Hindlimb muscle (tissue), 1 donor: Measurements from ENCODE around the gene GUCA2A. TPM values are rescaled to one million over a fixed set of nuclear protein-coding genes. Genes with fewer than 3 reads are reported as not detected.

ENCODE experiments used
- DNase-seq: peaks from one replicate; pipeline ENCODE4 v3.0.0-alpha.2; 2013
- polyA plus RNA-seq: library from polyadenylated mRNA; unstranded; fragments of 120-200 nt; gene quantifications from one replicate; pipeline ENCODE4 v1.2.1, GENCODE V29; 2013; ENCODE audit not compliant: insufficient read length

GUCA2A gene
- polyA plus RNA-seq, 1 donor: not detected

GRCh38 chr1:42130061-42130660, 34.4 kb downstream of the GUCA2A start:
- DNase-seq: no peak

GRCh38 chr1:42128964-42129363, 35.6 kb downstream of the GUCA2A start:
- no peak for DNase-seq

- DNase-seq: no peak
These were observed 36.0 kb downstream of the GUCA2A start for GRCh38 chr1:42128499-42128898.

GRCh38 chr1:42127767-42128166, 36.8 kb downstream of the GUCA2A start:
- DNase-seq: no peak

- DNase-seq: no peak
These were observed 39.0 kb downstream of the GUCA2A start for GRCh38 chr1:42125552-42125951.

- no peak for DNase-seq
These were observed 42.1 kb downstream of the GUCA2A start for GRCh38 chr1:42122408-42122807.

GRCh38 chr1:42118125-42118524, 46.4 kb downstream of the GUCA2A start:
- no peak for DNase-seq

GRCh38 chr1:42117214-42117613, 47.3 kb downstream of the GUCA2A start:
- DNase-seq: no peak

GRCh38 chr1:42114229-42114628, 50.3 kb downstream of the GUCA2A start:
- DNase-seq: no peak

Other genes with a start within 250 kb of the GUCA2A start
- gene HIVEP3, start 245.8 kb downstream of the GUCA2A start, polyA plus RNA-seq: 3.1 TPM
- not detected for gene GUCA2B, start 11.3 kb downstream of the GUCA2A start, polyA plus RNA-seq
- 40.5 TPM for gene FOXJ3, start 170.5 kb upstream of the GUCA2A start, polyA plus RNA-seq
- 1.1 TPM for gene RIMKLA, start 216.0 kb upstream of the GUCA2A start, polyA plus RNA-seq